HG03095 (cell line): ENCODE measurements around the gene WDR53.
"Not testable (repeated sequence)": the region's sequence is repeated elsewhere in the genome, so short reads cannot be mapped to it uniquely, and the experiment has no call there.

Experiments used
- ATAC-seq: cut with Tn5 transposase; IDR thresholded peaks from one replicate; pipeline ENCODE4 v1.9.1; 2021; ENCODE audit warnings: moderate library complexity; ENCODE audit not compliant: unreplicated experiment

WDR53 gene

GRCh38 chr3:196518966-196519717 is 49.2 kb downstream of the WDR53 start:
- no peak for ATAC-seq

- ATAC-seq = no peak
These were observed 50.4 kb downstream of the WDR53 start for GRCh38 chr3:196517919-196518318.

- ATAC-seq = no peak
These were observed 51.1 kb downstream of the WDR53 start for GRCh38 chr3:196517162-196517800.

GRCh38 chr3:196514913-196515621 is 53.3 kb downstream of the WDR53 start, which contains the start of gene SMCO1:
Gene SMCO1 (minus strand): TSS chr3:196515346. CDS start chr3:196515209, 137 bp downstream.
- ATAC-seq = no peak

- no peak for ATAC-seq
These were observed 54.0 kb downstream of the WDR53 start for GRCh38 chr3:196514350-196514716.

- ATAC-seq = no peak
These were observed 54.5 kb downstream of the WDR53 start for GRCh38 chr3:196513697-196514349.

- not testable (repeated sequence) for ATAC-seq
These were observed 56.5 kb downstream of the WDR53 start for GRCh38 chr3:196511646-196512425.

- not testable (repeated sequence) for ATAC-seq
These were observed 57.2 kb downstream of the WDR53 start for GRCh38 chr3:196511108-196511507.

GRCh38 chr3:196506687-196507086 is 61.7 kb downstream of the WDR53 start:
- ATAC-seq = no peak

GRCh38 chr3:196504556-196504955 is 63.8 kb downstream of the WDR53 start:
- ATAC-seq = no peak
